Superior temporal gyrus (tissue), 1 donor: Measurements from ENCODE around the gene F2RL2.

Experiments used
- DNase-seq: peaks from one replicate; pipeline ENCODE4 v3.0.0-alpha.2; 2016; ENCODE audit errors: extremely low spot score

Gene F2RL2, protein sequence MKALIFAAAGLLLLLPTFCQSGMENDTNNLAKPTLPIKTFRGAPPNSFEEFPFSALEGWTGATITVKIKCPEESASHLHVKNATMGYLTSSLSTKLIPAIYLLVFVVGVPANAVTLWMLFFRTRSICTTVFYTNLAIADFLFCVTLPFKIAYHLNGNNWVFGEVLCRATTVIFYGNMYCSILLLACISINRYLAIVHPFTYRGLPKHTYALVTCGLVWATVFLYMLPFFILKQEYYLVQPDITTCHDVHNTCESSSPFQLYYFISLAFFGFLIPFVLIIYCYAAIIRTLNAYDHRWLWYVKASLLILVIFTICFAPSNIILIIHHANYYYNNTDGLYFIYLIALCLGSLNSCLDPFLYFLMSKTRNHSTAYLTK

GRCh38 chr5:76622973-76623596 lies at the start of gene F2RL2:
F2RL2 (minus strand) TSS chr5:76623403; CDS start chr5:76623230, 173 bp downstream.
- DNase-seq = no peak

GRCh38 chr5:76672242-76672641 lies 49.0 kb upstream of the F2RL2 start:
- no peak for DNase-seq

DNA sequence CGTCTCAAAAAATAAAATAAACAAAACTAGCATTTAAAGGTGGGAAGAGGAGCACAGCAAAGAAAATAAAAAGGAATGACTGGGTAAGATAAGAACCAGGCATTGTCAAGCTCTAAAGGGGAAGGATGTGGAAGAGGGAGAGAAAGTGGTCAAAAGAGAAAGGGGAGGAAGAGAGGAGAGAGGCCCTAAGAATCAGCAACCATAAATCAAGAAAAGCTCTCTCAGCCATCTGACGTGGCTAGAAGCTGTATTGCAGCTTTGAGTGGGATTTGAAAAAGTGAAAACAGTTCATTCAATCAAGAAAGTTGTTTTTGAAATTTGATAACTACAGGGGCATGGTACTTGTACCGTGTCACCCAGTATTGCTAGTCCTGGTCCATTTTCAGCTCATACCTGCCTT lies 47.3 kb upstream of the F2RL2 start:
- DNase-seq = no peak

DNA sequence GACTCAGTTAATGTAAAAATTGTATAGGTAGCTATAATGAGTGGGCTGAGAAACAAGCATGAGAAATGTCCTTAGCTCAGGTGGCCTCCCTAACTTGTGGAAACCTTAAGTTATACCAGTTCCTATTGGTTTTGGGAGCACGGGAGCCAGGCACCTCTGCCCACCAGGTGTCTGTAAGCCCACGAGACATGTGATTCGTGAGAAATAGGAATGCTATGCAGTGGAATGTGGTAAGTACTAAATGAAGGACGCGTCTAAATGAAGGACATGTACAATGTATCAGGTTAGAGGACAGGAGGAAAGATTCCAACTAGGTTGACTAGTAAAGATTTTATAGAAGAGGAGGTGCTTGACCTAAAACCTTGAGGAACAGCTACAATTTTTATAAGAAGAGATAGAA lies 46.0 kb upstream of the F2RL2 start:
- no peak for DNase-seq

DNA sequence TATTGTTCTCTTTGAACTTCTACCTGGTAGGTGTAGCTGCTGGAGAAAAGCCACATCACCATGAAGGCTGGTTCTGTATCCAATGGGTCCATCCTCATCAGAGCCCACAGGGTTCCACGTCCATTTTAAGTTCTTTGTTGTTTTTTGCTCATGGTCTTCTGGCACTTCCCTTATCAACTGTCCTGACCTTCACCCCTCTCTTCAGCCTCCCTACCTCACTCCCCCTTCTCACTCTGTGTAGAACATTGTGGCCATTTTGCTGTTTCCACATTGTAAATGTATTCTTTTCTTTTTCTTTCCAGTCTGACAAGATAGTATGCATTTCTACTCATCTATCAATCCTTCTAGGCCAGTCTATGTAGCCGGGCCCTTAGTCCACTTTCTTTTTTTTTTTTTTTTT lies 44.3 kb upstream of the F2RL2 start:
- no peak for DNase-seq

GRCh38 chr5:76664079-76664478 lies 40.9 kb upstream of the F2RL2 start:
- DNase-seq = no peak

- no peak for DNase-seq
Observed at GRCh38 chr5:76663573-76663972, 40.4 kb upstream of the F2RL2 start.

GRCh38 chr5:76662521-76662920 lies 39.3 kb upstream of the F2RL2 start:
- DNase-seq = no peak

DNA sequence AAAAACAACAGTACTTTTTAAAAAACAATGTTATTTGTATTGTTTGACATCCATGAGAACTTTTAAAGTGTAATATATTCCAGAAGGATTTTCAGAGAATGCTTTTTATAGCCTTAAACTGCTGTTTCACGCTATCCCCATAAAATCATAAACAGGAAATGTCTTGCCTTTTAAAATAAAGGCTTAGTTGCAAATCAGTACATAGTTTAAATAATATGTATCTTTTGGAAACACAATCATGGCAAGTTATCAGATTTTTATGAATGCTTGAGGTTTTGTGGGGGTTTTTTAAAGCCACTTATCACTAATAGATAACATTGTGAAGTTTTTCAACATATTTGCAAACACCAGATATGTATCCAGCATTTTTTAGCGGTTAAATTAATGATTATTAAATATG lies 37.2 kb upstream of the F2RL2 start:
- no peak for DNase-seq

DNA sequence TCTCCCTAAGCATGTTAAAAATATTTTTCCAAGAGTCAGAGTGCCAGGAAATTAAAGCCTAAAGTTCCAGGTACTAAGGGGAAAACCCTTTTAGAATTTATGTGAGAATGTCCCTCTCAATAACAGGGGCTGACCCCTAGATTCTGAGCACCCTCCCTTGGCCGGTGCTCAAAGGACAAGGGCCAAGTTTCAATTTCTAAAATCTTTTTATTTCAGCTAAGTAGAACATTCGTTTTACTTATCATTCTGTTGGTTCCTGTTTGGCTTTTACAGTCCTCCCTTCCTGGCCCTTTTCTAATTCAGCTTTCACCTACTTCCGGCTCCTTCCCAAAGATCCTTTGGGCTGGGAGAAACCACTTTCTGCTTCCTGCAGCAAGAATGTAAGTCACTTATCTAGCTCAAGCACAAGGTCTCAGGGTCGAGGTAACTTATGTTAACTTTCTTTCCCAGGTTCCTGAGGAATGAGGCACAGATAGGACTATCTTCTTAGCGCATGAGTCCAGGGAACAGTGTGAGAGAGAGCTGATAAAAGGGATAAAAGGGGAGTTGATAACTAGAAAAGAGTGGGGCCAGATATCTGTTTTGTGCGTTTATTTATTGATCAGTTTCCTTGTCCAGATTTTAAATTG lies 34.6 kb upstream of the F2RL2 start:
- no peak for DNase-seq

DNA sequence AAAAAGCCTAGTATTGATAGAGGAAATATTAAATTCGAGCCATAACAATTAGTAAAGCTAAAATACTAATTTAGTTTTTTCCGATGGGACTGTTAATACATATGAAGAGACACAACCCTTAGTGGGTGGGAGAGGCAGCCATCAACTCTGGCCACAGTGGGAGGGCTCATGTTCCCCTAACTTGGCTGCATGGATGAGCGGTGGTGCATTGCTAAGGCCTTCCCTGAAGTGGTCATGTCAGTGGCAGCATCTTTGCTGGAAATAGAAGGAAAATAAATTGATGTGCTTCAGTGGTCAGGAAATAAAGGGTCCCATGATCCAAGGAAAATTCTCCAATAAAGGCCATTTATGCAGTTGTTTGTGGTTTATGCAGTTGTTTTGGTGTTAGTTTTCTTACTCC lies 33.9 kb upstream of the F2RL2 start:
- DNase-seq = no peak

GRCh38 chr5:76652809-76653414 lies 29.7 kb upstream of the F2RL2 start:
- DNase-seq = no peak

GRCh38 chr5:76649140-76649539 lies 25.9 kb upstream of the F2RL2 start:
- DNase-seq = no peak

GRCh38 chr5:76643371-76643770 lies 20.2 kb upstream of the F2RL2 start:
- DNase-seq = no peak

DNA sequence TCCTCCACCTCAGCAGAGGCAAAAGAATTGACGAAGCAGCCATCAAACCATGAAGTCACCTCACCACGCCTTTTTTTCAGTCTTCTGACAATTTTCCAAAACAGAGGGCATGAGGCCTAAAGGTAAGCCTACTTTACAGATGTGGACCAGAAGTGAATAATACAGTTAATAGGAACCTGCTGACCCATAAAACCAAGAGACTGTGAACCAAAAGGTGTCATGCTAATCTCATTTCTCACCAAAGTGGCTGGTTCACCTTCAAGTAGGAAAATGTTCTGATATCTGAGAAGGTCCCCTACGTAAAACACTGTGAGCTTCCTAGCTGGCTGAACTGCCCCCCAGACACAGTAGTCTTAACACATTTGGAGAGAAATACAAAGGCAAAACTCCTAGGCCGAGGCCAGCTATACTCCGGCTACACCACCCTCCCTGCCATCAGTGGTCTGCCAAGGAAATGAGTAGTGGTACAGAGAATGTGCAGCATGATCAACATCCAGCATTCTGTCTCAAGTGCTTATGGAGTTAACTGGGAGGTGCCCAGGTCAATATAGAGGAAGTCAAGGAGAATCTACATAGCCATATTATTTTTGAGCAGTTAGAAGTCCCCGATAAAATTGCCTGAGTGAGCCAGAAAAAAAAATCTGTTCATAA lies 19.3 kb upstream of the F2RL2 start:
- no peak for DNase-seq

DNA sequence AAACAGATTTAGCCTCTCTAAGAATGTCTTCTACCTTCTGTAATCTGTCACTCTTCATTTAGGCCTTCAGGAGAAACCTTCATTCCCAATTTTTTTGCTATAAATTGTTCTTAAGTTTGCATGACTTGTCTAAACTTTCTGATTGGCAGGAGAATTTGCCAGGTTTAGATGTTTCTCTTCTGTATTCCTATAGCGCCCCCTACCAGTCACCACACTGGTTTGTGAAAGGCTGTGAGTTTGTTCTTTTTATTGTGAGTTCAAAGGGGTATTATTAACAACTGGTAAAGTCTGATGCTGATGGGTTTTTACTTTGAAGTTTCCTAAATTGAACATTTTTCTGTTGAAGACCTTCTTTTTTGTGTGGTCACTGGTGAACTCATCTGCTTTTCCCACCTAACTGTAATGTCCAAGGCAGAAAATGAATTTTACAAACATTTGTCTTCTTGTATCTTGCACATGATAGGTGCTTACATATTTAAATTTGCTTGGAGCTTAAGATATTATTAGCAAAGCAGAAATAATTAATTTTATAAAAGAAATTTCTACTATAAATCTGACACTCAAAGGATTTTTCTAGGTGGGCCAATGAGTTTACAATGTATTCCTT lies 18.4 kb upstream of the F2RL2 start:
- DNase-seq = peak; percentile 71

DNA sequence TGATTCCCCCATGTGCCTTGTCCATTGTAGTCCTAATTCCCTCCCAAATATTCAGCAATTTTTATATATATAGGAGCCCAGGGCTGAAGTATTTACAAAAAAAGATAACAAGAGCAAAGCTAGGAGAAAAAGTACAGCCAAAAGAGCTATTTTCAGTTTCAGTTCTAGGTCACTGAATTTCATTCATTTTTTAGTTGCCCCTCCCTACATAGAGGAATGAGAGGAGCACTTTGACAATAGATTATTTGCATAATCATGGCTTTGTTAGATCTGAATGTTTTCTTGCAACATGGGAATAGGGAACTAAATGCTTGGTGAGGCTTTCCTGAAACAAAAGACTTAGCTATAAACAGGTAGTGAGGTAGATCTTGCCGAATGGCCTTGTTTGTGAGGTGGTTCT lies 15.3 kb upstream of the F2RL2 start:
- DNase-seq = no peak

DNA sequence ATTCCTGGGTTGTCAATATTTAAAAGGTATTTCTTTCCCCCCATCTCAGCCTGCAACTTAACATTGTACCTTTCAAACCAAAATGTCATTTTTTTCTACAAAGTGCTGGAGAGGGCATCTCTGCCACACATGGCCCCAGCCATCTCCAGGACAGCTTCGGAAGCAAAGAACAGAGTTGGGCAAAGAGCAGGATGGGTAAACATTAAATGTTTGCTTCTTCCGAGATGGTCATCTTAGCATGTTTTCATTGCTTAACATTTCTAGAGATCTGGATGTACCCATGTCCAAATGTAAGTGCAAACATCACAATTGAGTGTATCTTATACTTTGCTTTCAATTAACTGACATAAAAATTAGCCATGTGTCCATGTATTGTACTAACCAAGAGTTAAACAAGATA lies 14.3 kb upstream of the F2RL2 start:
- no peak for DNase-seq

GRCh38 chr5:76634661-76635060 lies 11.5 kb upstream of the F2RL2 start:
- DNase-seq = no peak

GRCh38 chr5:76626738-76627137 lies 3.5 kb upstream of the F2RL2 start:
- no peak for DNase-seq

GRCh38 chr5:76625087-76625815 lies 2.0 kb upstream of the F2RL2 start:
- no peak for DNase-seq
